ENCODE results near the gene GRHL1. TPM values are rescaled to one million over a fixed set of nuclear protein-coding genes. Genes with fewer than 3 reads are reported as not detected.

Gene GRHL1
- total RNA-seq, 1 experiment from 2014 or later: 2.5 TPM

DNA sequence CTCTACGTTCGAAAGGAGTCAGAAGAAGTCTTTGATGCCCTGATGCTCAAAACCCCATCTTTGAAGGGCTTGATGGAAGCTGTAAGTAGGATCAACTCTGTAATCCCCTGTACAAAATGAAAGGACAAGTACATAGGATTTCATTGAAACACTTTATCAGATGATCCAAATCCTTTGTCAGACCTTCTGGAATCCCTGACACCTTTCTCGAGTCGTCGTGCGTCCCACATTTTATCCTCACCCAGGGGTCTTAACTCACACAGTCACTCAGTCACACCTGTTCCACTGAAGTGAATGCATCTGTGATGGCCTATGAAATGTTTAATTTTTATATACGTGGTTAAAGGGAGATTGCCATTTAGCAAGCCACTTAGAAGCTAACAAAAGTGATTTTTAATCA lies 44.8 kb downstream of the GRHL1 start:
- Histone ChIP-seq H4K91ac (ENCODE audit: insufficient read length, low read depth, low read length) (no peak overlapping the region), H3K18ac (ENCODE audit: insufficient read length, low read depth, low read length) (no peak overlapping the region), H3K4me2 (ENCODE audit: insufficient read depth, insufficient read length, low read length) (no peak overlapping the region), H4K20me1 (ENCODE audit: control insufficient read depth, insufficient read depth, insufficient read length) (no peaks in the 10 kb centered on the region), H4K8ac (replicated peaks; ENCODE audit: insufficient read length, low read depth, low read length) (no peak overlapping the region), H3K23me2 (ENCODE audit: insufficient read length, low read depth, low read length, poor library complexity, severe bottlenecking) (no peaks in the 10 kb centered on the region), H3K27ac (ENCODE audit: insufficient read length, low read depth, low read length) (no peak overlapping the region), H3K14ac (ENCODE audit: insufficient read depth, low read length) (no peak overlapping the region), H3K4ac (ENCODE audit: low read depth, low read length) (no peak overlapping the region), H3K9ac (ENCODE audit: extremely low read depth, insufficient read length, low read length) (no peak overlapping the region), H3K4me1 (ENCODE audit: insufficient read depth, low read length) (no peaks in the 10 kb centered on the region; the same call in 1 of the 2 replicates), H4K5ac (ENCODE audit: insufficient read length, low read depth, low read length) (no peak overlapping the region), H2AFZ (ENCODE audit: low read length) (no peak overlapping the region), H3K9me3 (ENCODE audit: control insufficient read depth, low read depth, low read length) (no peaks in the 10 kb centered on the region), H3K79me1 (ENCODE audit: insufficient read depth, low read depth, low read length, poor library complexity, severe bottlenecking) (no peaks in the 10 kb centered on the region), H2BK120ac (ENCODE audit: low read depth, low read length, poor library complexity, severe bottlenecking) (no peak overlapping the region), H3K23ac (ENCODE audit: insufficient read length, low read depth, low read length) (no peak overlapping the region), H3K79me2 (ENCODE audit: insufficient read depth, low read length) (no peaks in the 10 kb centered on the region), H2BK15ac (ENCODE audit: low read depth, low read length) (no peak overlapping the region), H3T11ph (ENCODE audit: low read length) (no peak overlapping the region), H3K56ac (ENCODE audit: insufficient read length, low read depth, low read length) (no peak overlapping the region), H3K27me3 (ENCODE audit: insufficient read depth, low read length) (no peaks in the 10 kb centered on the region), H2BK12ac (ENCODE audit: insufficient read length, low read depth, low read length) (no peak overlapping the region), H2AK5ac (ENCODE audit: insufficient read length, low read length) (no peak overlapping the region), H2BK5ac (ENCODE audit: insufficient read length, low read length) (no peak overlapping the region), H2BK20ac (ENCODE audit: low read depth, low read length, poor library complexity, severe bottlenecking) (no peak overlapping the region)
- Mint-ChIP-seq H3K9me3 (no peaks in the 10 kb centered on the region), H3K27me3 (ENCODE audit: low read depth) (peaks cover 3% of the 10 kb centered on the region; the same call in 1 of the 2 replicates), H3K4me1 (peaks cover 3 to 10% of the 10 kb centered on the region in 2 experiments), H3K36me3 (ENCODE audit: insufficient read depth in 1 of 3, low read depth in 3 of 3) (peaks cover 0 to 5% (median 0%) of the 10 kb centered on the region in 3 experiments; a peak in 1 of 7 replicates), H3K4me3 (no peak overlapping the region), H3K27ac (no peak overlapping the region; a peak in 2 of 7 replicates)
- no peak for DNase-seq
- WGBS (ENCODE audit: extremely low coverage, insufficient read length, low lambda C conversion rate): no CpG with 5 or more reads among the region's 7 CpGs
- TF ChIP-seq CTCF (conservative IDR thresholded peaks at IDR 0.05): no peak
